Right ventricle myocardium inferior (tissue), 1 donor: ENCODE data around the gene GSK3B. TPM values are rescaled to one million over a fixed set of nuclear protein-coding genes. Genes with fewer than 3 reads are reported as not detected.

Experiments used
- ATAC-seq: fragments of 200-7000 bp; cut with Tn5 transposase; one replicate; pipeline ENCODE4 v1.9.1; 2020; ENCODE audit warnings: mild to moderate bottlenecking, moderate library complexity
- DNase-seq: peaks from one replicate; pipeline ENCODE4 v3.0.0; 2021; ENCODE audit errors: missing footprints
- intact Hi-C: fragments of 100-400 bp; cut with DNase I; formaldehyde crosslinking; loops from one replicate; pipeline ENCODE4 v1.11.0; 2022
- total RNA-seq: library from RNA; stranded (reverse); fragmentation: NEBNext Ultra II Directional; extraction: Animal tissue kit (Norgen Biotek cat#: 25700); gene quantifications from one replicate; pipeline ENCODE4 v1.2.1, GENCODE V29; 2021
- donor health status: DM: no; HTN: yes; CAD: no; lungs with severe emphysema.

Gene GSK3B
- total RNA-seq, 1 donor from 2014 or later: 40.0 TPM

DNA sequence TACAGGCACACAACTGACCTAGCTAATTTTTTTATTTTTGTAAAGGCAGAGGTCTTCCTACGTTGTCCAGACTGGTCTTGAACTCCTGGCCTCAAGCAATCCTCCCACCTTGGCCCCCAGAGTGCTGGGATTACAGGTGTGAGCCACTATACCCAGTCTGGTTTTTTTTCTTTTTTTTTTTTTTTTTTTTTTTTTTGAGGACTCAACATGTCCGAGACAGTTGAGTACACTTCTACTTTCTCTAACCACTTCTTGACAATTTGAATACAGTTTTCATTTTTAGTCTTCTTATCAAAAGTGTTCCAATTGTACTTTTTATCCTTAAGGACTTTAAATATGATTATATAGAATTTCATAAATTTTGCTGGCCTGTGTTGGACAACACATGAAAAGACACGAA lies 7.4 kb upstream of the GSK3B start:
- ATAC-seq (no peak), DNase-seq (no peak)
- intact Hi-C loops: no loop called here

DNA sequence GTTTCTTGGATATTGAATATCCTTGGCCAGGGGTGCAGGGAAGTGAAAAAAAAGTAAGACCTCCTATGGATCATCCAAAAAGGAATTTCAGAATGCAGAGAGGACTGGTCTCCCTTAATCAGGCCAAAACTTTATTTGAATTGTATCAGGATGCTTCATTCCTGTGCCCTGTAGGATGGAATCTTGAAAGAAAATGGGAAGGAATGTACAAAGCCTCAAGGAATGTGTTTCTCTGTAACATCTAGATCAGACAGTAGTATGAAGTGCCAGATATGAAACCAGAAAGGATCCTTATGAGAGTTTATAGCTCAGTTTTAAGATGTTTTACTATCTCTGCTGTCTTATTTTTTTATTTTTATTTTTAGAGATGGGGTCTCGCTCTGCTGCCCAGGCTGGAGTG lies 6.5 kb upstream of the GSK3B start:
- ATAC-seq: no peak
- DNase-seq: no peak
- intact Hi-C loops: no loop called here

DNA sequence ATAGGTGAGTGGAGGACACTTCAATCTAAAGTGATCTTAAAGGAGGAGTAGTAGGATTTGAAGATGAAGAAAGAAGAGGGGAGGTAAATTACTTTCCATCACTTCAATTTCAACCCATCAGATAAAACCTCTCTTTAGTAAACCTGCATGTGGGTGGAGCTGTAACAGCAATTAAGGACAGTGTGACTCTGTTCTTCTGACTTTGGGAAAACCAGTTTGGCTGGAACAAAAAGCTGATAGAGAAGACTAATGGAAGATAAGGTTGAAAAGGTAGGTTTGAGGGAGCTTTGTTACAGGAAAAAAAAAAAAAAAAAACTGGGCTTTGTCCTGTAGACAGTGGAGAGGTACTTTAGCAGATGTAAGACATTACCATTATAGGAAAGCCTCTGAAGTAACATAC lies 4.5 kb upstream of the GSK3B start:
- DNase-seq (no peak), ATAC-seq (no peak)
- intact Hi-C loops: loop anchor here (5.0 kb wide), 1 partner anchor 49 kb away; no protein-coding TSS in a partner anchor

DNA sequence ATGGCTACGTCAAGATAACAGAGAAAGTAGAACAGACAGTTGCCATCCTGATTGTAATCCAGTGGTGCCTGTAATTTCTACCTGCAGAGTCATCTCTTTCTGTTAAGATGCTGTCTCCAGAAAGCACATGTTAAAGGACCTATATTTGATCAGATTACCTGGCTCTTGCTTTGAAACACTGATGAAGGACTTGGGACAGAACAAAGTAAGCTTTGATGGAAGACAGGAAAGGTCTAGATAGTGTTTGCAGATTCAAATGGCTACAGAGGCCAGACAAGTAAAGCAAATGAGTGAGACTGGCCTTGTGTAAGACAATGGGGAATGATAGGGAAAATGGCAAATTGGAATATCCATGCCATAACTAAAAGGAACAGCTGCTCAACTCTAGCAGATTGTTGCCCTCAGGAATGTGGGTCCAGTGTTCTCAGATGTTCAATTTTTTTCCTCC lies 1.8 kb upstream of the GSK3B start:
- DNase-seq (no peak), ATAC-seq (no peak)
- intact Hi-C loops: loop anchor here (2.0 to 5.0 kb wide), 2 partner anchors 51 to 203 kb away; no protein-coding TSS in a partner anchor

DNA sequence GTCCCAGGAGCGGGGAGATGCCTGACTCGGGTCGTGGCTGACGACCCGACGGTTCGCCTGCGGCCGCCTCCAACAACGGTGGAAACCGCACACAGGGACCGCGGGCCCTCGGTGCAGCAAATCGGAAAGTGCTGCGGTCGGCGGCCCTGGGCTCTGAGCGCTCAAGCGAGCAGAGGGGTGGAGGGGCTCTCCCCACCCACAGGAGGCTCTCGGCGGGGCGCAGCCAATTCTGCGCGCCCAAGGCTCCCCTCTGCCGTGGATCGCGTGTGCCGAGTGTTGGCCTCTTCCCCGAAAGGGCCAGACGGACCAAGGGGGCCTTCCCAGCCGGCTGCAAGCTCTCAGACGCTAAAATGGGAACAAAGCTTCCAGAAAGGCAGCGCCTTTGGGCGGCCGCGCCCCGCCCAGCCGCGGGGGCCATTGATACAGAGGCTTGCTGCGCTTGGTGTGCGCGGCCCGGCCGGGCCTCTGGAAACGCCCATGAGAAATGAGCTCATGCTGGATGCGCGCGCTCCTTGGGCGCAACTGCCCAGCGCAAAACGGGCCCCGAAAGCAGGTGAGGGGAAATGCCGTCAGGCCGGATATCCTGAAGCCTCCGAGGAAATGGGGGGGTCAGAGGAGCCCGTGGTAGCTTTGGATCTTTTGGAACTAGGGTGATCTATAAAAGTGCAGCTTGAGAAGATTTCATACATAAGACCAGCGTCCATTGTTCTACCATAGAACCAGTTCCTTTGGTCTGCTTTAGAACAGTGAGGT lies 1.2 kb upstream of the GSK3B start:
- intact Hi-C loops: loop anchor here (2.0 to 5.0 kb wide), 2 partner anchors 52 to 203 kb away; no protein-coding TSS in a partner anchor
- ATAC-seq: peak; percentile 60

DNA sequence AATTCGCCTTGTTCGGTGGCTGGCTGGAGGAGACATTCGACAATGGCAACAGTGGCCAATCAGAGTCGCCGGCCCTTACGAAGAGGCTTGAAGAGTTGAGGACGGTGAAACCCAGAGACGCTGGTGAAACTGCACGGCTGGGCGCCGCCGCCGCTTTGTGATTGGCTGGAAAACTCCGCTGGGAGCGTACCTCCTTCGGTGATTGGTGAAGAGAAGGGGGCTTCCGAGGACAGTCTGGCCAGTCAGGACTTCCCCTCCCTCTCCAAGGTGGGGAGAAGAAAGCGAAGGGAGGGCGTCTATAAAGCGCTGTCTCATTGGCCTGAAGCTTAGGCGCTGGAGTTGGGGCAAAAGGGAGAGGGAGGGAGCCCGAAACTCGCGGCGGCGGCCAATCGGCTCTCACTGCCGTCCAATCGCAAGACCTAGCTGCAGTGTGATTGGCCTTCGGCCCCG lies 554 bp upstream of the GSK3B start:
- DNase-seq (peak; percentile 99), ATAC-seq (peak; percentile 89)

More for the DNA sequence above, 1.2 kb upstream of the GSK3B start:
- peak; percentile 95 for DNase-seq

DNA sequence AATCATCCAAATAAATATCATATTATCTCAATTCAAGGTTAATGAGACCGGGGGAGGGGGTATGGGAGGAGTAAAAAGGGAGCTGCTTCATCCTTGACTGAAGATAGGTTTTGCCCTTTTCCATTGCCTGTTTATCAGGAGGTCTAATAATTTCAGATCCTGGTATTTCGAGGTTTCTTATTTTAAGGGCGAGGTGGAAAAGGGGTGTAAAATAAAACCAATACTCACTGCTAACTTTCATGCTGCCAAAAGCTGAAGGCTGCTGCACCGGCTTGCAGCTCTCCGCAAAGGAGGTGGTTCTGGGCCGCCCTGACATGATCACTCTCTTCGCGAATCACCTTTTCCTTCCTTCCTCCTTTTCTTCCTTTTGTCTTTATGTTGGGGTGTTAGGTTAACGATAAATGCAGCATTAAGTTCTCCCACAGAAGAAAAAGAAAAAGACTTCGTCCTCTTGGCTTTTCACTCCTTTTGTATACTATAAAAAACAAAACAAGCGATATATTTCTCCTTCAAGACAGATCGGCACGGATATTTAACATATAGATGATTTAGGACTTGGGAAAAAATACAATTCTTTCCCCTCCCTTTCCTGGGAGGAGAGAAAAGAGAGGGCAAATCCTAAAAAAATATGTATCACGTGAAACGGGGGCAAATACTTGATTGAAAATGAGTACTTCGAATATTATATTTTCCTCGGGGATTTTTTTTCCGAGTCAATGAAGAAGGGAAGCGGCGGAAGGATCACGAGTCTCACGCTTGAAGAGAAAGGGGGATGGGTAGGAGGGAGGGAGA lies 932 bp downstream of the GSK3B start:
- ATAC-seq: no peak
- intact Hi-C loops: loop anchor here (5.0 kb wide), 3 partner anchors 66 to 186 kb away; no protein-coding TSS in a partner anchor
- DNase-seq: no peak

More for the DNA sequence above, 554 bp upstream of the GSK3B start:
- intact Hi-C loops: loop anchor here (2.0 to 5.0 kb wide), 5 partner anchors 52 to 202 kb away; no protein-coding TSS in a partner anchor

DNA sequence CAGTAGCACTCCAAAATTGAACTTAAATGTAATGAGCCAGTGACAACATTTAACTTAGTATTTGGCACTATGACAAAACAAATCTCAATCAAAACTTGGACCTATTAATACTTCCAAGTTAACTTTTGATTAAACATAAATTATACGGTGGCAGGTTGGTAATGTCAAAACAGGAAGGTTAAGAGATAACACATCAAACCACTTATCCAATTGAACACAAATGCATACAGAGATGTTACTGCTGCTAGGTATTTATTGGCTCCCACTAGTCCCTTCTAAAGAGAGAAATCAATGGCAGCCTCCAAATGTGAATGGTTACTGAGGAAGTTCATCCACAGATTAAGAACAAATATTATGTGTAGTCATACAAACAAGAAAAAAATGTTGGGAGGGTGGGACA lies 1.8 kb downstream of the GSK3B start:
- DNase-seq (no peak), ATAC-seq (no peak)
- intact Hi-C loops: loop anchor here (5.0 kb wide), 3 partner anchors 65 to 185 kb away; no protein-coding TSS in a partner anchor

DNA sequence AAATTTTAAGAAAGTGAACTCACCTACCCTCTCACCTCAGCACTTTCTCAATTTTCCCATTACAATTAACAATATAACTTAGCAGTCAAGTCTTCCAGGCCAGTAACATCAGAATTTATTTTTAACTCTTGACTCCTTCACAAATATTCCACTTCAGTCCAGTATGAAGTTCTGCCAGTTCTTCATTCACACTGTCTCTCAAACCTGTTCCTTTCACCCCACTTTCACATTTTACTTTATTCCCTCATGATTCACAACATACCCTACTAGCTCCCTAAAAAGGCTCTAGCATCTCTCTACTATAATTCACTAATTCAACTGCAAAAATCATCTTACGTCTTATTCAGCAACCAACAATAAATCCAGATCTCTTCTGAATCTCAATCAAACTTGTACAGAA lies 3.8 kb downstream of the GSK3B start:
- intact Hi-C loops: loop anchor here (5.0 kb wide), 3 partner anchors 63 to 183 kb away; no protein-coding TSS in a partner anchor
- DNase-seq: no peak
- ATAC-seq: no peak

DNA sequence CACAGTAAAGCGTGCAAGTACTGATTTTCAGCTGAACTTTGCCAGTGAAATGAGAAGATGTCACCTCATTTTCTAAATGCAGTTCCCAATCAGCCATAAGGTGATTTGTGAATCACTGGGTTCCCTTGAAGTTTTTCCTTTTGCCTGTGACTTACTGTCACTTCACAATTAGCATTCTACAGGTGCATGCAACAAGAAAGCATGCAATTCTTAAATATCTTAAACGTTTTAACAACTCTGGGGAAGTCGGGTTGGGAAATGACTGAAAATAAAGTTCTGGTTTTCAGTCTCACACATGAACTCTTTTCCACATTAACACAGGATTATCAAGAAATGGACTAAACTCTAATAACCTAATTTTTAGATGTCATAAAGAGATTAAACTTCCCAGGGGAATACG lies 5.2 kb downstream of the GSK3B start:
- ATAC-seq (no peak), DNase-seq (no peak)
- intact Hi-C loops: no loop called here

DNA sequence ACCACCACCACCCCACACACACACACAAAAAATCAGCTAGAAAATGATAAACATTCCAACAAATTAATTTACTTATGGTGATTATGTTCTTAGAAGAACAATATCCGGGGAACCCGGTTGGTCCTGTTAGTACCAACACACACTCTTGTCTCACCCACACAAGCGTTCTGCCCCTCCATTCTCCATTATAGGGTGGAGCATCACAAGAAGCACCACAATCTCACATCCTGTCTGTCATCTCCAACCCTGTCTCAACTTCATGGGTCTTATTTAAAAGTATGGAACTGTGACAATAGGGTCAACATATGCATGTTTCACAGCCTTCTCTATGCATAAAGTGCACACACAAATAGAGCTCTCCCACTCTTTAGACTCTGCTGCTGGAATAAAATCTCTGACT lies 5.6 kb downstream of the GSK3B start:
- DNase-seq (no peak), ATAC-seq (no peak)
- intact Hi-C loops: no loop called here

DNA sequence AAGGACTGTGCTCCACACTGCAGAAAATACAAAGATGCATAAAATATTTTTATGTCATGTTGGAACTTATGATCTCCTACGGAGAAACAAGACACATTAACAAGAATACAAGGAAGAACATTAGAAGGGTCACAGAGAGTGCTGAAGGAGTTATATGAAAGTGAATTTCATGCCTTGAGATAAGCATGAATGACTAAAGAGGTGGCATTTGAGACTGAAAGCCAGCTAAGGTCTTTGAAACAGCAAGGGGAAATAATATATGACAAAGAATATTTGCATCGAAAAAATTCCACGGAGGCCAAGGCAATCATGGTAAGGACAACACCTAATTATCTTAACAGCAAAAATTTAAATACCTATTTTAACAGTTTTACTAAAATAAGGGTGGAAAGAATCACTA lies 12.5 kb downstream of the GSK3B start:
- DNase-seq: no peak
- intact Hi-C loops: no loop called here
- ATAC-seq: no peak

DNA sequence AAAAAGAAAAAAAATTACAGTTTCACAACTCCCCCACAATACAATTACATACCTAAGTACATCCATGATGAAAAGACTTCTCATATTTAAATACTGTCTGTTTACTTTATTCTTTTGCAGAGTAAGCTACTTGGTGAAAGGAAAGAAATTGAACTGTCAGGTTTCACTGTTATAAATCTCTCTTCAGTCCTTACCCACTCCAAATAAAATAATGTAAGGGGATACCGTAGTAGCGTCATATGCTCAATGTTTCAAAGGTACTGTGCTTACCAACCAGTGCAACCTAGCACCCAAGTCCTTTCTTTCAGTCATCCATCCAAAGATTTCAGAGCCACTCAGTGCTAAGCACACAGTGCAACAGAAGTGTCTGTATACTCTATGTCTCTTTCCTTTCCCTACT lies 13.4 kb downstream of the GSK3B start:
- DNase-seq: no peak
- no peak for ATAC-seq
- intact Hi-C loops: no loop called here

DNA sequence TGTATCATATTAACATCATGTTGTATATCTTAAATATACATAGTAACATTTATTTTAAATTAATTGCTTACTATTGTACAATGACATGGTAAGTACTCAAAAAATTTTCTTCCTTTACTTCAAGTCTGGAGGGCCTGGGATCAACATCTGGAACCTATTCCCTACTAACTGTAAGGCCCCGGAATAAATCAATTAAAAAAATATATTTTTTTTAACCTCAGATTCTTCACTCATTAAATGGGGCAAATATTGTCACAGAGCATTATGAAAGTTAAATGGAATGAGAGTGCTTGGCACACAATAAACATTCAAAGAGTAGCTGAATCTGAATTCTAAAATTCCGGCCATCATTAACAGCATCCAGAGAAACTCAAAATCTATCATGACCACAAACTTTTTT lies 16.5 kb downstream of the GSK3B start:
- DNase-seq (no peak), ATAC-seq (no peak)

DNA sequence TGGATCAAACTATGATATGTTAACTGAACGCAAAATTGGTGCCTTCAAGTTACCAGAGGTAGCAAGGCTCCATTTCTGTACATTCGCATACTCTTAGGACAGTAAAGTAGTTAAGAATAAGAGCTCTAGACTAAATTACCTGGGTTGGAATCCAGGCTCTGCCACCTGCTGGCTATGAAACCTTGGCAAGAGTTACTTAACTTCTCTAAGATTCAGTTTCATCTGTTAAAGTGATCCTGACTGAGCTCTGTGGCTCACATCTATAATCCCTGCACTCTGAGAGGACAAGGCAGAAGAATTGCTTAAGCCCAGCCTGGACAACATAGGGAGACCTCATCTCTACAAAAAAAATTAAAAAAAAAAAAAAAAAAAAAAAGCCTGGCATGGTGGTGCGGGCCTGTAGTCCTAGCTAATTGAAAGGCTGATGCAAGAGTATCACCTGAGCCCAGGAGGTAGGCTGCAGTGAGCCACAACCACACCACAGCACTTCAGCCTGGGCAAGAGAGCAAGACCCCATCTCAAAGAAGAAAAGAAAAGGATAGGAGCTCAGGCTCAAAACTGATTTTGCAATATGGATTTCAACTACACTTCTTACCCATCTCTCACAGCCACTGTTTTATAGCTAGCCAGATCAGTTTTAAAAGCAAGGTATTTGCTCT lies 21.3 kb downstream of the GSK3B start:
- ATAC-seq: no peak
- no peak for DNase-seq
- intact Hi-C loops: no loop called here

More for the DNA sequence above, 16.5 kb downstream of the GSK3B start:
- intact Hi-C loops: no loop called here

DNA sequence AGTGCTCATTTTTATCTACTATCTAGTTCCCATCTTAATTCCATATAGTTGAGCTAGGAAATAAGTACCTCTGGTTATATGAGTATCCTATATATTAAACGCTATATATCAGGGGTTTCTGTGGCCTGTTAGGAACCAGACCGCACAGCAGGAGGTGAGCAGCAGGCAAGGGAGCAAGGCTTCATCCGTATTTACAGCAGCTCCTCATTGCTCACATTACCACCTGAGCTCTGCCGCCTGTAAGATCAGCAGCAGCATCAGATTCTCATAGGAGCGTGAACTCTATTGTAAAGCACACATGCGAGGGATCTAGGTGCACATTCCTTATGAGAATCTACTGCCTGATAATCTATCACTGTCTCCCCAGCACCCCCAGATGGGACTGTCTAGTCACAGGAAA lies 23.0 kb downstream of the GSK3B start:
- intact Hi-C loops: no loop called here
- no peak for DNase-seq

DNA sequence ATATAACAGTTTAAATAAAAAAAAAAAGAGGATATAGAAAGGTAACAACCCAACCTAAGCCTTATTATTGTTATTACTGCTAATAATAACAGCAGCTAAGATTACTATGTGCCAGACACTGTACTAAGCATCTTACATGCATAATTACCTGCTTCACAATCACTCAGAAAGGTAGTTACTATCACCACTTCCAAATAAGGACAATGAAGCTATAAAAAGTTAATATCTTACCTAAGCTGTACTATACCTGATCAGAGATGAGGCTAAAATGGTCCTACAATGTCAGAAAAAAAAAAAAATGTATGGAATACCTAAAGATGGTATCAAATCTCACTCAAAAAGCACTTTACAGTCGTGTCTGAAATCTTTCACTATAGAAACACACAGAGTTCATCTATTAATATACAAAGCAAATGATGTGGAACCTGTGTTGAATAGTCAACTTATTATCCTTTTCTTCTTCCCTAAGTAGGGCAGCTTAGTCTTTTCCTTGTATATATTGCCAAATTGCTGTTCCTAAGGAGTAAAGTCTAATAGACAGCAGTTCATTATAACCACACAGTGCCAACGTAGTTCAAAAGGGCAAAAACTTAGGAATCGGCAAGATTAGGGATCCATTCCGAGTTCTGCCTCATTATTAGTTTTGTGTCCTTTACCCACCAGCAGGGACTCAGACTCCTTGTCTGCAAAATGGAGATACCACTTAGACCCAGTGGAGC lies 23.8 kb downstream of the GSK3B start:
- no peak for ATAC-seq
- intact Hi-C loops: no loop called here

More for the DNA sequence above, 23.0 kb downstream of the GSK3B start:
- no peak for ATAC-seq

DNA sequence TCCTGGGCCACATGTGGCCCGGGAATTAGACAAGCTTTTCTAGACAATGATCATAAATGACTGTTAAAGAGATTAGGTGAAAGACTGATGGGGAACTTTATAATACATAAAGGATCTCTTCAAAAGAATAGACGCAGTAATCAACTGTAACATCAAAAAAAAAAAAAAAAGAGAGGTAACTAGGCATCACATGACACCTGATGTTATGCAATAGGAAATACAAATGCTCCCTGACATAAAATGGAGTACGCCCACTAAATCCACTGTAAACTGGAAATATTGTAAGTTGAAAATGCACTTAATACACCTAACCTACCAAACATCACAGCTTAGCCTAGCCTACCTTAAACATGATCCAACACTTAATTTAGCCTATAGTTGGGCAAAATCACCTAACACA lies 27.2 kb downstream of the GSK3B start:
- ATAC-seq: no peak
- DNase-seq: no peak
- intact Hi-C loops: no loop called here

More for the DNA sequence above, 23.8 kb downstream of the GSK3B start:
- no peak for DNase-seq
